T-helper 1 cell treated with Interleukin-12 subunit alpha and Interleukin-12 subunit beta and Interleukin-4 antibody, amounts not matched to agents 30 μg/mL and 1 μg/mL, for 36 hours (primary cell): ENCODE results near the gene WDR73.

Experiments
- H3K27ac Mint-ChIP-seq: one replicate; pipeline ENCODE4 v1.8.0; 2021; ENCODE audit warnings: mild to moderate bottlenecking, mixed read lengths
- H3K27me3 Mint-ChIP-seq: one replicate; pipeline ENCODE4 v1.8.0; 2021; ENCODE audit warnings: low read depth, mixed read lengths
- H3K36me3 Mint-ChIP-seq: one replicate; pipeline ENCODE4 v1.8.0; 2021; ENCODE audit warnings: low read depth, mixed read lengths
- H3K4me1 Mint-ChIP-seq: one replicate; pipeline ENCODE4 v1.8.0; 2021; ENCODE audit warnings: low read depth, mixed read lengths
- H3K4me3 Mint-ChIP-seq: one replicate; pipeline ENCODE4 v1.8.0; 2021; ENCODE audit warnings: mild to moderate bottlenecking, moderate library complexity, mixed read lengths
- H3K9me3 Mint-ChIP-seq: one replicate; pipeline ENCODE4 v1.8.0; 2021; ENCODE audit warnings: mixed read lengths

WDR73 gene

GRCh38 chr15:84597296-84597695, 56.8 kb downstream of the WDR73 start:
- Mint-ChIP-seq H3K36me3 (no peaks in the 10 kb centered on the region), H3K27me3 (peaks cover 4% of the 10 kb centered on the region), H3K27ac (no peak overlapping the region), H3K4me1 (peaks cover 43% of the 10 kb centered on the region), H3K4me3 (no peak overlapping the region), H3K9me3 (no peaks in the 10 kb centered on the region)

GRCh38 chr15:84595660-84596059, 58.4 kb downstream of the WDR73 start:
- H3K4me1 Mint-ChIP-seq = peaks cover 39% of the 10 kb centered on the region
- H3K4me3 Mint-ChIP-seq = no peak overlapping the region
- peaks cover 4% of the 10 kb centered on the region for H3K27me3 Mint-ChIP-seq
- no peak overlapping the region for H3K27ac Mint-ChIP-seq
- no peaks in the 10 kb centered on the region for H3K36me3 Mint-ChIP-seq
- H3K9me3 Mint-ChIP-seq = no peaks in the 10 kb centered on the region

GRCh38 chr15:84594617-84595290, 59.3 kb downstream of the WDR73 start:
- no peaks in the 10 kb centered on the region for H3K36me3 Mint-ChIP-seq
- H3K4me3 Mint-ChIP-seq = no peak overlapping the region
- peaks cover 32% of the 10 kb centered on the region for H3K4me1 Mint-ChIP-seq

GRCh38 chr15:84591815-84592214, 62.3 kb downstream of the WDR73 start:
- Mint-ChIP-seq H3K27me3 (peaks cover 4% of the 10 kb centered on the region), H3K27ac (no peak overlapping the region), H3K4me3 (no peak overlapping the region), H3K9me3 (no peaks in the 10 kb centered on the region), H3K36me3 (no peaks in the 10 kb centered on the region), H3K4me1 (peaks cover 9% of the 10 kb centered on the region)

More at GRCh38 chr15:84594617-84595290, 59.3 kb downstream of the WDR73 start:
- peaks cover 4% of the 10 kb centered on the region for H3K27me3 Mint-ChIP-seq
- H3K27ac Mint-ChIP-seq = no peak overlapping the region
- no peaks in the 10 kb centered on the region for H3K9me3 Mint-ChIP-seq

GRCh38 chr15:84590406-84590805, 63.7 kb downstream of the WDR73 start:
- Mint-ChIP-seq H3K4me1 (peaks cover 9% of the 10 kb centered on the region), H3K27ac (no peak overlapping the region), H3K27me3 (peaks cover 13% of the 10 kb centered on the region), H3K9me3 (no peaks in the 10 kb centered on the region), H3K36me3 (no peaks in the 10 kb centered on the region), H3K4me3 (no peak overlapping the region)
